CD4-positive, alpha-beta T cell treated with Interleukin-17A for 1 hour (primary cell): Measurements from ENCODE around the gene COL4A5.
"Not testable (repeated sequence)": the region's sequence is repeated elsewhere in the genome, so short reads cannot be mapped to it uniquely, and the experiment has no call there.

Source experiments
- DNase-seq: peaks from one replicate; pipeline ENCODE4 v3.0.0-alpha.2; 2020

The COL4A5 gene

GRCh38 chrX:108439426-108439942 lies at the start of gene COL4A5:
TSS of gene COL4A5 (plus strand) at chrX:108439838. CDS start at chrX:108440126, 288 bp downstream.
- peak; percentile 2 for DNase-seq

DNA sequence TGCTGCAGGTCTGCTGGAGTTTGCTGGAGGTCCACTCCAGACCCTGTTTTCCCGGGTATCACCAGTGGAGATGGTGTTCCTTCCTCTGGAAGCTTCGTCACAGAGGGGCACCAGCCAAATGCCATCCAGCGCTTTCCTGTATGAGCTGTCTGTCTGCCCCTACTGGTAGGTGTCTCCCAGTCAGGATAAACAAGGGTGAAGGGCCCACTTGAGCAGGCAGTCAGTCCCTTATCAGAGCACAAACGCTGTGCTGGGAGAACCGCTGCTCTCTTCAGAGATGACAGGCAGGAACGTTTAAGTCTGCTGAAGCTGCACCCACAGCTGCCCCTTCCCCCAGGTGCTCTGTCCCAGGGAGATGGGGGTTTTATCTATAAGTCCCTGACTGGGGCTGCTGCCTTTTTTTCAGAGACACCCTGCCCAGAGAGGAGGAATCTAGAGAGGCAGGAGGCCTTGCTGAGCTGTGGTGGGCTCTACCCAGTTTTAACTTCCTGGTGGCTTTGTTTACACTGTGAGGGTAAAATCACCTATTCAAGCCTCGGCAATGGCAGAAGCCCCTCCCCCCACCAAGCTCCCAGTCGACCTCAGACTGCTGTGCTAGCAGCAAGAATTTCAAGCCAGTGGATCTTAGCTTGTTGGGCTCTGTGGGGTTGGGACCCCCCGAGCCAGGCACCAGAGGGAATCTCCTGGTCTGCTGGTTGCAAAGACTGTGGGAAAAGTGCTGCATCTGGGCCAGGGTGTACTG lies 48.5 kb upstream of the COL4A5 start:
- DNase-seq: not testable (repeated sequence)

DNA sequence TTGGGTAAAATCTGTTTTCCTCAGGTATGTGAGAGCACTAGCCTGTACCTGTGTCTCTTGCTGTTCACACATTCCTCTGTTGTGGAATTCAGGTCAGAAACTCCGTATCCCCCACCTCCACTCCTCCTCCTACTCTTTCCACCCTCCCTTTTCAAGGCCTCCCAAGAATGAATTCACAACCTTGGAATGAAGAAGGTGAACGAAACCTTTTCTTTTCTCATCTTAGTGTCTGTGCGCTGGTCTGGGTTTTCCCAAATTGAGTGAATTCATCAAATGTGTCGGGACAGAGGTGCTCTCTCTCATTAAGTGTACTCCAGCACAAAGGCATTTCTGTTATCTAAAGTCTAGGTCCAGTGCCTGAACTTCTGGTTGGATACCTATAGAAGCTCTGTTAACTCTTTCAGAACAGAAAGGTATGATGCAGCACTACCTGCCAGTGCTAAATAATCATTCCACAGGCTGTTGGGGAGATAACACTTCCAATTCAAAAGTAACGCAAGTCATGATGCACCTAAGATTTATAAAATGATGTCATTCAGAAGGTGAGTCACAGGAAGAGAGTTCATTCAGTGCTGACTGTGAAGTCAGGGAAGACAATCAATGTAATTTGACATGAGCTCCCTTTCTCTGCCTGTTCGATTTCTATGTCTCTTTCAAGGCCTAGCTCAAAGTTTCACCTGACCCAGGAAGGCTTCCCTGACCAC lies 43.3 kb upstream of the COL4A5 start:
- DNase-seq: no peak

DNA sequence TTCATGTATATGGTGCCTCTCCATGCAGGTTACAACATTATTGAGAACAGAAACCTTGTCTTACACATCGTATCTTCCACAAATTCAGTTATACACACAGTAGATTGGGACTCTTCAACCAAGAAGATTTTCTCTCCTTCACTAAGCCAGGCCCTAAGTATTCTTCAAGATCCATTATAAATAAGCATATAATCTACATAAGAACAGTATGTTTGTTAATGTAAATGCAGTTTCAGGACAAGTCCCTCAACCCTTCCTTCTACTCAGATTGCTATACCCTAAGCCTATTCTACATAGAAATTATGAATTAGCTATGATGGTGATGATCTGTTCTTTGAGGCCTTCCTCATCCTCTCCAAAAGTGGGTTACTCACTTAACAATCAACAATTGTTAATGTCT lies 42.7 kb upstream of the COL4A5 start:
- no peak for DNase-seq

DNA sequence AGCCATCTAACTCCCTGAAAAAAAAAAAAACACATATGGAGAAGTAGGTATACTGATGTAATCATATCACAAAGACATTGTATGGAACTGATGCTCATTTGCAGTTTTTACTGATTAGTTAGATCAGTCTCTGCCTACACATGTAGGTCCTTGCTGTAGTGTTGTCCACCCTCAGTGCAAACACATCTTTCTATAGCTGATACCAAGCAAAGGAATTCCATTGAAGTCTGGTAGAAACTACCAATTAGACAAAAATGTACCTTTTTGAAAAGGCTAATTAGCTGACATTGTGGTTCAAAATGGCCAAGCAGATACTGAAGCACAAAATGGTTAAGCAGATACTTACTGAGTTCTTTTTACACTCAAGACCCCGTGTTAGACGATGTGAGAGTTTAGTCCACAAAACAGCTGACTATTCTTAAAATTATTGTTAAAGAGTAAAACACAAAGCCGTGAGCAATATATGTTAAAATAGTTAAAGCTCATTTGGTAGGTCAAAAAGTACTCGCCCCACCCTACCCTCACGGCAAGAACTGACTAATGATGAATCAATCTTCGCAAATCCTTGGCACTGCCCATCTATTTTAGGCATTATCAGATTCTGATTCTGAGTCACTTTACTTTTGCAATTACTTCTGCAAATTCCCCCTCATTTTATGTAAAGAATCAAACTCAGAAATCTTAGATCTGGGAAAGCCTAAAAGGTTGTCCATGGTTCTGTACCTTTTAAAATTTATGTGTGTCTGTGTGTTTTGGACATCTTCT lies 41.8 kb upstream of the COL4A5 start:
- no peak for DNase-seq

- DNase-seq: no peak
Observed at GRCh38 chrX:108399418-108400165, 40.0 kb upstream of the COL4A5 start.

- DNase-seq: no peak
Observed at GRCh38 chrX:108412783-108413182, 26.9 kb upstream of the COL4A5 start.

DNA sequence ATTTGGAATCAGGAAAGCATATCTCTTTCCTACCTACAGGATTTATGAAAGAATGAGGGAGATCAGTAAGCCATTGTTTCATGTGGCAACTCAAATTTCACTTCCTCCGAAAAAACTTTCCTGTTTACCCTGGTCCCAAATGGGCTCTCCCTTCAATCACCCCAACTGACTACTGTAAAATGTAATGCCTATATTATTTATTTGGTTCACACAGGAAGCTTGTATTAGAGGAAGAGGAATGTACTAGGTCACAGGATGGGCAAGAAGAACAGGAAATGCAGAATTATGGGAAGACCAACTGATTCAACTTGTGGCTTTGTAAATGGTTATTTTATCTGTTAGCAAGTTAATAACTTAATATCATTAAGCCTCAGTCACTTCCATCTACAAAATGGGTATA lies 24.5 kb upstream of the COL4A5 start:
- no peak for DNase-seq

GRCh38 chrX:108415891-108416290 lies 23.7 kb upstream of the COL4A5 start:
- no peak for DNase-seq

DNA sequence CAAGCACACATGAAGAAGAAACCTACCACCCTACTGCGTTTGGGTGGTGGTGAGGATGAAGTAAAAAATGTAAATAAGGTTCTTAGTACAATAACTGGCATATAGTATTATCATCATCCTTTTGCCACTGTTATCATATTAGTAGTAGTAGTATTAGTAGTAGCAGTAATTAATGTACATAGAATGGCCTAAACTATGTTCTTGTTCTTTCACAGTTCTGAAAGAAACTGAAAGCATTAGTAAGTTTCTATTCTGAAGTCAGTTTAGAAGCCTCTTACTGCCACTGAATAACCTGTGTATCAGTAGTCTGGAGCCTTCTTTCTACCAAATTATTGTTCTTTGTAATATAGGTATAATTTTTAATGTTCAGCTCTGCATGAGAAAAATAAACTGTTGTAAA lies 22.4 kb upstream of the COL4A5 start:
- DNase-seq: no peak

GRCh38 chrX:108419401-108419800 lies 20.2 kb upstream of the COL4A5 start:
- DNase-seq: no peak

- DNase-seq: no peak
Observed at GRCh38 chrX:108420481-108420880, 19.2 kb upstream of the COL4A5 start.

DNA sequence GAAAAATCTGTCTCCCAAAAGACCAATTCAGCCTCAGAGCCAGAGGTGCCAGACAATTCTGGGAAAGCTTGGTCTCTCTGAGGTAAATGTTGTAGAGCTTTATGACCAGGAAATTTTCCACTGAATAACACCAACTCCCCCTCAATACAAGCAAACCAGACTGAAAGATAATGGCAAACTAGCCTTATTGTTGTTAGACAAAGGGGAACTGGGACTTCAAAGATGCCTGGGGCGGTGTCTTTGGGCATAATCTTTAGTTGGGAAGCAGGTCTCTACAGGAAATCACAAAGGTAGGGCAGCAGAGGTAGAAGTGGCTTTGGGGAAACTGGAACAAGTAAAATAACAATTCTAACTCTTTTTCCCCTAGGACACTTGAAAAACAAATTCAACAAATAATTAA lies 13.4 kb upstream of the COL4A5 start:
- DNase-seq: no peak

DNA sequence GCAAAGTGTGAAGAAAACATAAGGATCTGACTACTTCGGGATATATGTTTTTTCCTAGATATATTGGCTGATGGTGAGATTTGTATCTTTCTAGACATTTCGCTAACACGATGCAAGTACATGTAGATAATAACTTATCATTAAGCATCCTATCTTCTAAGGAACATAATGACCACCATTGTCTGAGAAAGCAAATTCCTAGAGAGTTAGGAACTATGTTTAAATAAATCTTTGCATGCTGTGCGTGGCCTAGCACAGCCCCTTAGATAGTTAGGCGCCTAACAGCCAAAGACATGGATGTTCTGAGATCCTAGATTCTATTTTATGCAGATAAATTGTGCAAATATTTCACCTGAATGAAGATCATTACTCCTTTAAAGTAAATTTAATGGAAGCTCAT lies 4.4 kb upstream of the COL4A5 start:
- no peak for DNase-seq

GRCh38 chrX:108437349-108438109 lies 2.1 kb upstream of the COL4A5 start:
- no peak for DNase-seq

DNA sequence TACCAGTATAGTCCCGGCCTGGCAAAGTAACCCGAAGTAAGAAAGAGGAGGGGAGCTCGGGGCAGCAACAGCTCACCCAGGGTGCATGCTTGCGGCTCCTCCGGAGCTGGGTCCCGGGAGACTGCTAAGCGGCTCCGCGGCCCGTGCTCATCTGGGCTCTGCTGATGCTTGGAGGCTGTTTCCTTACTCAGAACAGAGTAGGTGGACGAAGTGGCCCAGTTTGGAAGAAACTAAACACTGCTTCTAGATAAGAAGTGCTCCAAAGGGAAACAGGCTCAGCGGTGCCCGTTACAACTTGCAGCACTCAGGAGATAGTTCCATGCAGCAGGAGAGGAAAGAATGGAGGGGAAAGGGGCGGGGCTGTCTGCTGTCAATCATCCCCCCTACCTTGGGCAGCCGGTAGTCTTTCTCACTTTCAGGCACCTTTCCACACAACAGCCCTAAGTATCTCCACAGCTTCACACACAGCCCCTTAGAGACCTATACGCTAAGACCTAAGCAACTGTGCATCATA lies 1.5 kb upstream of the COL4A5 start, which contains the start of gene COL4A6:
COL4A6 (minus strand) TSS at position 313 of the 514 bp plus-strand sequence; CDS start at position 87, 226 bp downstream.
- no peak for DNase-seq

GRCh38 chrX:108439961-108440696 lies 491 bp downstream of the COL4A5 start:
- no peak for DNase-seq

GRCh38 chrX:108442901-108443464 lies 3.3 kb downstream of the COL4A5 start:
- no peak for DNase-seq

DNA sequence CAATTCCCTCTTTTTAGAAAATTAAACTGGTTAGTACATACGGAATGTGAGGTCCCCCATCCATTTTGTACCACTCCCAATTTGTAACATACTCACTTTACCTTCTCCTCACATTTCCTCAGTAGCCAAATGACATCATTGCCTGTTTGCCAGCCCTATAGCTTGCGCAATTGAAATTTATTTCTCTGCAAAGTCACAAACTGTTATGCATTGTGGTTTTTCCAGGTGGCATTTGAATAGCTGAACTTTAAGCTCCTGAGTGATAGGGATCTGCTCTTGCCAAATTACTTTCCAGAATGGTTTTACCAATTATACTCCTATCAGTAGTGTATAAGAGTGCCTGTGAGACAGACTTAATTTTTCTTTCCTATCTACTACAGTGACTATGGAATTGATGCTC lies 7.7 kb downstream of the COL4A5 start:
- DNase-seq: no peak

DNA sequence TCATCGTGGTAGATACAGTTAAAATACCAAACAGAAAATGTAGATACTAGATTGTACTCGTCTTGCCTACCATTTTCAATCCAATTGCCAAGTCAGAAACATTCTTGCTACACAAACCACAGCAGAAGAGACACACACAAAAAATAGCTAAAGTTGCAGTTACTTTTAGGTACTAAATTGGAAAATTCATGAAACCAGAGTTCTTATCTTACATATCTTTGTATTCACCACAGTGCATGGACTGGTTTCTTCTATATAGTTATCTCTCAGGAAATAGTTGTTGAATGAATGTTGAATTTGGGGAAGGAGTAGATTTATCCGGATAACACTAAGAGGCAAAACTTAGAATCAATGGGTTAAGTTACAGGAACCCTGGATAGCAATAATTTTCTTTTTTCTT lies 14.2 kb downstream of the COL4A5 start:
- DNase-seq: no peak
